LNCaP clone FGC (cell line): ENCODE measurements around the gene RAB35.

Source experiments
- DNase-seq: peaks from one replicate; pipeline ENCODE4 v3.0.0-alpha.2; 2011; ENCODE audit warnings: low read depth
- H3K4me3 ChIP-seq: 2 replicates; pipeline ENCODE4 v1.5.1; 2011; ENCODE audit warnings: mild to moderate bottlenecking, low read depth, low read length, control low read depth
- TF ChIP-seq, protein P1 (sequence below): IDR thresholded peaks from 2 replicates; pipeline ENCODE4 v1.5.1; 2012; ENCODE audit warnings: mild to moderate bottlenecking; ENCODE audit not compliant: control insufficient read depth, insufficient read depth; ENCODE audit errors: extremely low read depth

Gene RAB35

DNA sequence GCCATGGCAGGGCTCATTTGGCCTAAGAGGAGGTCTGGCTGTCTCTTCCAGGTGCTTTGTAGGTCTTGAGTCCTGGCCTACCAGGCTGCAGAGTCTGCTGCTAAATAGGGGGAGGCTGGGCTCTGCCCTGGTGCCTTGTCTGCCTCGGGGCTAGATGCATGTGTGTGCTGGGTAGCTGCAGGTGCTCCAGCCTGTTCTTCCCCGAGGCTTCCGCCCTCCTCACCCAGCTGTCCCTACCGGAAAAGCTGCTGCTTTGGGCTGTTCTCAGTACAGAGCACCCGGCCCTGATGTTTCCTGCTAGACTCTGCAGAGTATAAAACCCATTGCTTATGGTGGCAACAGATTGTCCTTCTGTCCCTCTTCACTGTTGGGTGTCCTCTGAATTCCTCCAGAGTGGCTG lies 37.7 kb downstream of the RAB35 start:
- no peak overlapping the region for H3K4me3 ChIP-seq
- TF ChIP-seq, protein P1, sequence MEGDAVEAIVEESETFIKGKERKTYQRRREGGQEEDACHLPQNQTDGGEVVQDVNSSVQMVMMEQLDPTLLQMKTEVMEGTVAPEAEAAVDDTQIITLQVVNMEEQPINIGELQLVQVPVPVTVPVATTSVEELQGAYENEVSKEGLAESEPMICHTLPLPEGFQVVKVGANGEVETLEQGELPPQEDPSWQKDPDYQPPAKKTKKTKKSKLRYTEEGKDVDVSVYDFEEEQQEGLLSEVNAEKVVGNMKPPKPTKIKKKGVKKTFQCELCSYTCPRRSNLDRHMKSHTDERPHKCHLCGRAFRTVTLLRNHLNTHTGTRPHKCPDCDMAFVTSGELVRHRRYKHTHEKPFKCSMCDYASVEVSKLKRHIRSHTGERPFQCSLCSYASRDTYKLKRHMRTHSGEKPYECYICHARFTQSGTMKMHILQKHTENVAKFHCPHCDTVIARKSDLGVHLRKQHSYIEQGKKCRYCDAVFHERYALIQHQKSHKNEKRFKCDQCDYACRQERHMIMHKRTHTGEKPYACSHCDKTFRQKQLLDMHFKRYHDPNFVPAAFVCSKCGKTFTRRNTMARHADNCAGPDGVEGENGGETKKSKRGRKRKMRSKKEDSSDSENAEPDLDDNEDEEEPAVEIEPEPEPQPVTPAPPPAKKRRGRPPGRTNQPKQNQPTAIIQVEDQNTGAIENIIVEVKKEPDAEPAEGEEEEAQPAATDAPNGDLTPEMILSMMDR = no peak
- DNase-seq = no peak

DNA sequence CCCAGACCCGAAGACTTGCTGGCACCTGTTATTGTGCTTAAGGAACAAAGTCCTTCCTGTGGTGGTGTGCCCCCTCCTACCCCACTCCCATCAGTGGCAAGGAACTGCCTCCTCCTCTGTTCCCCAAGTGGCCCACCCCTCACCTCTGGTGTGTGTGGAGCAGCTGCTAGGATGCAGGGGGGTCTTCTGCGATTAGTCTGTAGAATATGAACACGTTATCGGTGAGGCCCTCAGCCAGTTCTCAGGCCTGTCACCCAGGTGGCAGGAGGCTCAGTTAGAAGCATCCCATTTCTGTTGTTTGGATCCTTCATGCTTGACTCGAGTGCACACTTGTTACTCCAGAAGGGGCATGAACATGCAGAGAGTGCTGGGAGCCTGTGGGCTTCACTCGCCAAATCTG lies 39.3 kb downstream of the RAB35 start:
- no peak for DNase-seq

DNA sequence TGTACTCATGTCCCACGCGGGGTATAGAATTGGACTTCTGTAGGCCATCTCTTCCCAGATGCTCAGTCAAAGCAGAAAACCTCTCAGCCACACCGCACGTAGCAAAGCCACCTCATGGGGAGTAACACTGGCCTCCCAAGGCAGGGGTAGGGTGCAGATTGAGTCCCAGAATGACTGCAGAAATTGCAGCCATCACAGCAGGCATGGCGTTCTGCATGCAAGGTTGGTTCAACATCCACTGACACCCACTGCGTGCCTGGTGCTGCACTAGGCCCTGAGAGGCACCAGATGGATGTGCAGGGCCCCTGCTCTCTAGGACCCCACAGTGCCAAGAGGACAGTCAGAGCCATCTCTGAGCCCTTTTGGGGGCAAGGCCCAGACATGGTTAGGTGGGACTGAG lies 39.9 kb downstream of the RAB35 start:
- no peak for DNase-seq
- TF ChIP-seq, protein P1 = no peak
- no peak overlapping the region for H3K4me3 ChIP-seq

More for the DNA sequence above, 39.3 kb downstream of the RAB35 start:
- TF ChIP-seq, protein P1 = no peak
- H3K4me3 ChIP-seq = no peak overlapping the region

DNA sequence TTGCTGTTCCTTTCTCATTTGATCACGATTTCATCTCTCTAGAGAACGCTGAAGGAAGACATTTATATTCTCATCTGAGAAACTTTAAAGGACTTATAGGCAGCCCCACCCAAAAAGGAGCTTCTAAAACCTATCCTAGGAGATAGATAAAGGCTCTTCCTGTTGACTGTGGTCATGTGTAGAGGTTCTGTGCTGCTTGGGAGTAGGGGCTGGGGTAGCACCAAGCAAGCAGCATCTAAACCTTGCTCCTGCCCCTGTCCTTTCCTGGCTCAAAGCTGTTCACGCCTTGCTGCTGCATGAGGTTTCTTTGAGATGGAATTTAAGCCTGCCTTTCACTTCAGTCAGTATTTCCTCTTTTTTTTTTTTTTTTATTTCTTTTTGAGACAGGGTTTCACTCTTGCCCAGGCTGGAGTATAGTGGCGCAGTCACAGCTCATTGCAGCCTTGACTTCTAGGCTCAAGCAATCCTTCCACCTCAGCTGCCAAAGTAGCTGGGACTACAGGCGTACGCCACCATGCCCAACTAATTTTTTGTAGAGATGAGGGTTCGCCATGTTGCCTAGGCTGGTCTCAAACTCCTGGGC lies 41.4 kb downstream of the RAB35 start:
- TF ChIP-seq, protein P1 = no peak
- DNase-seq = no peak
- no peak overlapping the region for H3K4me3 ChIP-seq

DNA sequence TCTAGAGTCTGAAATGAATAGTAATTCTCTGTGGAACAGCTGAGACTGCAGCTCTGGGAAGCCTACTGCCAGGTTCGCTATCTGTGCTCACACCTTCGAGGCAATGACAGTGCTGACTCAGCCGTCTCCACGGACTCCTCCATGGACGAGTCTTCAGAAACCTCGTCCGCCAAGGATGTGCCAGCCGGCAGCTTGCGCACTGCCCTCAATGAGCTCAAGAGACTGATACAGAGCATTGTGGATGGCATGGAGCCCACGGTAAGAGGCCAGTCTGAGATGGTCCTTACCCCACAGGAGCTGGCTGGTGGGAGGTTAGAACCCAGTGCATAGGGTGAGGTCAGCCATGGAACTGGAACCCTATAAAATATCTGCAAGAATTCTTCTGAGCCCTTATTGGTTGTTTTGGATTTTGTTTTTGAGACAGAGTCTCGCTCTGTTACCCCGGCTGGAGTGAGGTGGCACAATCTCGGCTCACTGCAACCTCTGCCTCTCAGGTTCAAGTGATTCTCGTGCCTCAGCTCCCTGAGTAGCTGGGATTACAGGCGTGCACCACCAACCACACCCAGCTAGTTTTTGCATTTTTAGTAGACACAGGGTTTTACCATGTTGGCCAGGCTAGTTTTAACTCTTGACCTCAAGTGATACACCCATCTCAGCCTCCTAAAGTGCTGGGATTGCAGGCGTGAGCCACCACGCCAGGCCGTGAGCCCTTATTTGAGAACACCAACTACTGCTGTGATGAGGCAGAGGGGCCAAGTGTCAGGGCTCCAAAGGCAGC lies 43.9 kb downstream of the RAB35 start:
- H3K4me3 ChIP-seq = no peak overlapping the region
- TF ChIP-seq, protein P1 = no peak
- no peak for DNase-seq

DNA sequence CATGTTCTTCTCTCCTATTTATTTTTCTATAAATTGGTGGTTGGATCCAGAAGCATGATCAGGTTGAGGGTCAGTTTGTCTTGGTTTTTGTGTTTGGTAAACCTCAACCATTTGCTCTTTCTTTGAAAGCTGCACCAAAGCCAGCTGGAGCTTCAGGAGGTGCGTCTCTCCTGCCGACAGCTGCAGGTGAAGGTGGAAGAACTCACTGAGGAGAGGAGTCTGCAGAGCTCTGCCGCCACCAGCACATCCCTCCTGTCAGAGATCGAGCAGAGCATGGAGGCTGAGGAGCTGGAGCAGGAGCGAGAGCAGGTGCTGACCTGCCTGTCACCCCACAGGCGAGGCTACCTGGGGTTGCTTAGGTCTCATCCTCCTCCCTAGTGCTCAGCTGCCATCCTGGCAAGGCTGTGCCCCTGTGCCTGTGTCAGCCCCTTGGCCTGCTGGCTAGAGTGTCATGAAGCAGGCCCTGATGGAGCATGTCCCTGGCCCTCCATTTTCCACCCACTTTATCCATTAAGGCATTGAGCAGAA lies 45.0 kb downstream of the RAB35 start:
- TF ChIP-seq, protein P1 = no peak
- DNase-seq = no peak
- H3K4me3 ChIP-seq = no peak overlapping the region

DNA sequence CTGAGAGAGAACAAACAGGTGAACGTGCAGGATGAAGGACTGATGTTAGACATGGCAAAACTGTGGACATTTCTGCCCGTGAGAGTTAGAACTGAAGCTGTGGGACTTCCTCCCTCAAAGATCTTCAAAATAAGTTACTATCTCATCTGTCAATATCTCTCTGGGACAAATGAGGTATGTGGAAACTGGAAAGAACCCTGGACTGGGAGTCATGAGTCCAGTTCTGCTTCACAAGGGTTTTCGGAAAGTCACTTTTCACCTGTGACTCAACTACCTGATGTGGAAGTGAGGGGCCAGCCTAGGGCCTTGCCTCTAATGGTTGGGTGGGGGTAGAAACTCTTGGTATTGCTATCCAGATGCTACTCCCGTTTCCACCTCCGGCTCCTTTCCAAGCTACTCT lies 47.3 kb downstream of the RAB35 start:
- TF ChIP-seq, protein P1 = no peak
- no peak for DNase-seq
- H3K4me3 ChIP-seq = no peak overlapping the region
